ENCODE results near the gene REX1BD. TPM values are rescaled to one million over a fixed set of nuclear protein-coding genes. Genes with fewer than 3 reads are reported as not detected.
A peak's percentile ranks its signal among the peaks of the same experiment; 100 is the strongest.

The REX1BD gene
- total RNA-seq, 1 donor from 2014 or later, result 59.4 TPM

- H3K9me3 Mint-ChIP-seq (ENCODE audit: unreplicated experiment), result no peaks in the 10 kb centered on the region
- H3K27me3 Mint-ChIP-seq (ENCODE audit: unreplicated experiment), result no peaks in the 10 kb centered on the region
- H3K4me3 Mint-ChIP-seq (ENCODE audit: unreplicated experiment), result no peak overlapping the region
- no peak for DNase-seq (ENCODE audit: extremely low spot score, unreplicated experiment)
- no peak overlapping the region for H3K27ac Mint-ChIP-seq (ENCODE audit: unreplicated experiment)
- H3K36me3 Mint-ChIP-seq (ENCODE audit: unreplicated experiment), result peaks cover 25% of the 10 kb centered on the region
- TF ChIP-seq, protein P1, sequence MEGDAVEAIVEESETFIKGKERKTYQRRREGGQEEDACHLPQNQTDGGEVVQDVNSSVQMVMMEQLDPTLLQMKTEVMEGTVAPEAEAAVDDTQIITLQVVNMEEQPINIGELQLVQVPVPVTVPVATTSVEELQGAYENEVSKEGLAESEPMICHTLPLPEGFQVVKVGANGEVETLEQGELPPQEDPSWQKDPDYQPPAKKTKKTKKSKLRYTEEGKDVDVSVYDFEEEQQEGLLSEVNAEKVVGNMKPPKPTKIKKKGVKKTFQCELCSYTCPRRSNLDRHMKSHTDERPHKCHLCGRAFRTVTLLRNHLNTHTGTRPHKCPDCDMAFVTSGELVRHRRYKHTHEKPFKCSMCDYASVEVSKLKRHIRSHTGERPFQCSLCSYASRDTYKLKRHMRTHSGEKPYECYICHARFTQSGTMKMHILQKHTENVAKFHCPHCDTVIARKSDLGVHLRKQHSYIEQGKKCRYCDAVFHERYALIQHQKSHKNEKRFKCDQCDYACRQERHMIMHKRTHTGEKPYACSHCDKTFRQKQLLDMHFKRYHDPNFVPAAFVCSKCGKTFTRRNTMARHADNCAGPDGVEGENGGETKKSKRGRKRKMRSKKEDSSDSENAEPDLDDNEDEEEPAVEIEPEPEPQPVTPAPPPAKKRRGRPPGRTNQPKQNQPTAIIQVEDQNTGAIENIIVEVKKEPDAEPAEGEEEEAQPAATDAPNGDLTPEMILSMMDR (IDR thresholded peaks at IDR 0.05), result no peak
- peaks cover 17% of the 10 kb centered on the region for H3K4me1 Mint-ChIP-seq (ENCODE audit: unreplicated experiment)
These were observed 20.2 kb upstream of the REX1BD start for GRCh38 chr19:18568367-18568766.

DNA sequence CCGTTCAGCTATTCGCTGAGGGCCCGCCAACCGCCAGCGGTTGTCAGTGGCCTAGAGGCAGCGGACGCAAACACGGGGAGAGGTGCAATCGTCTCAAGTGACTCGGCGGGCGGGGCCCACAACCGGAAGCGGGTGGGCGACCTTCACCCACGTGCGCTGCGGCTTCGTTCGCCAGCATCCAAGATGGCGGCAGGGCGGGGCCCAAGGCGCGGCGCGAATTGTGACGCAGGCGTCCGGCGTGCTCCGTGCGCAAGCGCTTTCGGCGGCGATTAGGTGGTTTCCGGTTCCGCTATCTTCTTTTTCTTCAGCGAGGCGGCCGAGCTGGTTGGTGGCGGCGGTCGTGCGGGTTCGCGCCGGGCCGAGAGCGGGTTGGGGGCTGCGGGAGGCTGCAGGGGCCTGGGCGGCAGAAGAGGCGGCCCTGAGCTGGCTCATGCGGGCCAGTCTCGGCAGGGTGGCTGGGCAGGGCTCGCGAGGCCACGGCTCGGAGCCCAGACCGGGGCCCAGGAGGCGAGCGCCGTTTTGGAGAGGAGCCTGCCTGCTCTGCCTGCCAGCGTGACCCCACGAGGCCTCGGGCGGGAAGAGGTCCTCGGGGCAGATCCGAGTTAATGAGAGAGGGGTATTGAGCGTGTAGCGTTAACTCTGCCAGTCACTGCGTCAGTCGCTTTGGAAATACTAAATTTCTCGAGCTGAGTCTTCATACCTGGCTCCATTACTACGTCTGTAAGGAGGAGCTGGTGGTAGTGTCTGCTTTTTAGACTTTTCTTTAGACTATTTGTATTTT lies 16.8 kb upstream of the REX1BD start, which contains the start of gene UBA52:
Gene UBA52 (plus strand): TSS at position 294 of the 781 bp plus-strand sequence. CDS start 1,444 bp downstream, outside the sequence.
- DNase-seq (ENCODE audit: extremely low spot score, unreplicated experiment), result peak; percentile 99
- H3K36me3 Mint-ChIP-seq (ENCODE audit: unreplicated experiment), result peaks cover 23% of the 10 kb centered on the region
- peaks cover 18% of the 10 kb centered on the region for H3K4me1 Mint-ChIP-seq (ENCODE audit: unreplicated experiment)
- no peaks in the 10 kb centered on the region for H3K9me3 Mint-ChIP-seq (ENCODE audit: unreplicated experiment)
- peak within 1 kb of the TSS; percentile 89 for H3K4me3 Mint-ChIP-seq (ENCODE audit: unreplicated experiment)
- no peaks in the 10 kb centered on the region for H3K27me3 Mint-ChIP-seq (ENCODE audit: unreplicated experiment)
- TF ChIP-seq, protein P1 (IDR thresholded peaks at IDR 0.05), result no peak
- peak within 1 kb of the TSS; percentile 94 for H3K27ac Mint-ChIP-seq (ENCODE audit: unreplicated experiment)

GRCh38 chr19:18574691-18575291 lies 13.8 kb upstream of the REX1BD start:
- no peak overlapping the region for H3K4me3 Mint-ChIP-seq (ENCODE audit: unreplicated experiment)
- DNase-seq (ENCODE audit: extremely low spot score, unreplicated experiment), result no peak
- H3K4me1 Mint-ChIP-seq (ENCODE audit: unreplicated experiment), result peaks cover 18% of the 10 kb centered on the region
- H3K27me3 Mint-ChIP-seq (ENCODE audit: unreplicated experiment), result no peaks in the 10 kb centered on the region
- H3K9me3 Mint-ChIP-seq (ENCODE audit: unreplicated experiment), result no peaks in the 10 kb centered on the region
- H3K36me3 Mint-ChIP-seq (ENCODE audit: unreplicated experiment), result peaks cover 20% of the 10 kb centered on the region
- TF ChIP-seq, protein P1 (IDR thresholded peaks at IDR 0.05), result no peak
- H3K27ac Mint-ChIP-seq (ENCODE audit: unreplicated experiment), result no peak overlapping the region

- Mint-ChIP-seq H3K36me3 (ENCODE audit: unreplicated experiment) (peaks cover 18% of the 10 kb centered on the region), H3K9me3 (ENCODE audit: unreplicated experiment) (no peaks in the 10 kb centered on the region), H3K27me3 (ENCODE audit: unreplicated experiment) (peaks cover 2% of the 10 kb centered on the region), H3K4me1 (ENCODE audit: unreplicated experiment) (peaks cover 15% of the 10 kb centered on the region), H3K27ac (ENCODE audit: unreplicated experiment) (no peak overlapping the region), H3K4me3 (ENCODE audit: unreplicated experiment) (no peak overlapping the region)
- no peak for DNase-seq (ENCODE audit: extremely low spot score, unreplicated experiment)
- TF ChIP-seq, protein P1 (IDR thresholded peaks at IDR 0.05), result no peak
These were observed 12.2 kb upstream of the REX1BD start for GRCh38 chr19:18576383-18576782.

DNA sequence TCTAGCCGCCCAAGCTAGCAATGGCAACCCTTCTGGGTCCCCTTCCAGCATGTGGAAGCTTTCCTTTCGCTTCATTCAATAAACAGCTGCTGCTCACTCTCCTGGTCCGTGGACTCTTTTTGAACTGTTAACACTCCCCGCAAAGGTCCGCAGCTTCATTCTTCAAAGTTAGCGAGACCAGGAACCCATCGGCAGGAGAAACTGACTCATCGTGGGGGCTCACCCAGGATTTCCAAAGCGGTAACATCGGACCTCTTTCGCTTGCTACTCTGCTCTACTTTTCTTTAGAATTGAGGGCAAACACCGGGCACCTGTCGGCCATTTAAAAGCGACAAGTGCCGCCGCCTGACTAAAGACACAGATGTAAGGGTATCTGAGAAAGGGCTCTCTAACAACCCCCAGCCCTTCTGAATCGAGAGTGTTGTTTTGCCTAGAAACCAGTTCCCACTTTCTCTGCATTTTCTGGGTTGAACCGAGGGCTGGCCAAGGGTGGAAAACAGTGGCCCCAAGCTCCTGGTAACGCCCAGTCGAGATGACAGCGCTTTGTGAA lies 11.2 kb upstream of the REX1BD start:
- peaks cover 18% of the 10 kb centered on the region for H3K36me3 Mint-ChIP-seq (ENCODE audit: unreplicated experiment)
- peaks cover 2% of the 10 kb centered on the region for H3K27me3 Mint-ChIP-seq (ENCODE audit: unreplicated experiment)
- TF ChIP-seq, protein P1 (IDR thresholded peaks at IDR 0.05), result no peak
- H3K9me3 Mint-ChIP-seq (ENCODE audit: unreplicated experiment), result no peaks in the 10 kb centered on the region
- H3K27ac Mint-ChIP-seq (ENCODE audit: unreplicated experiment), result no peak overlapping the region
- no peak for DNase-seq (ENCODE audit: extremely low spot score, unreplicated experiment)
- no peak overlapping the region for H3K4me3 Mint-ChIP-seq (ENCODE audit: unreplicated experiment)
- peaks cover 9% of the 10 kb centered on the region for H3K4me1 Mint-ChIP-seq (ENCODE audit: unreplicated experiment)
